ENCODE results near the gene CTTN.

GRCh38 chr11:70466154-70466553 lies 67.8 kb downstream of the CTTN start:
- TF ChIP-seq EZH2 (IDR thresholded peaks at IDR 0.05; ENCODE audit: borderline replicate concordance, low read length), result no peak
- no peak for TF ChIP-seq CTCF (IDR thresholded peaks at IDR 0.05; ENCODE audit: low read length)

All from OCI-LY1 (cell line).